ENCODE measurements around the gene TMEM129. TPM values are rescaled to one million over a fixed set of nuclear protein-coding genes. Genes with fewer than 3 reads are reported as not detected.
A peak's percentile ranks its signal among the peaks of the same experiment; 100 is the strongest.

TMEM129 gene
- total RNA-seq, 2 experiments from 2014 or later, result 39.2 to 44.0 TPM

GRCh38 chr4:1746265-1746691, 25.2 kb upstream of the TMEM129 start:
- BruUV-seq (replicated peaks), result no TSS peak
- CTCF ChIA-PET (ENCODE audit: unreplicated experiment), result no interaction called here
- intact Hi-C loops (cut with micrococcal nuclease; ENCODE audit: unreplicated experiment), result loop anchor here (5.0 kb wide), 2 partner anchors 151 to 441 kb away; no protein-coding TSS in a partner anchor

GRCh38 chr4:1745697-1746096, 24.6 kb upstream of the TMEM129 start:
- TF ChIP-seq CTCF (conservative IDR thresholded peaks at IDR 0.05; ENCODE audit: low read length) (no peak), EZH2phosphoT487 (IDR thresholded peaks at IDR 0.05; ENCODE audit: borderline replicate concordance, low read depth, low read length) (no peak)
- BruUV-seq (replicated peaks), result no TSS peak
- peaks cover 53% of the 10 kb centered on the region for H3K36me3 ChIP-seq (ENCODE audit: insufficient read depth, low read length)
- H3K4me3 ChIP-seq (ENCODE audit: low read depth, low read length, poor library complexity, severe bottlenecking), result no peak overlapping the region
- DNase-seq (ENCODE audit: low spot score), result no peak
- H3K79me2 ChIP-seq (ENCODE audit: insufficient read depth, low read depth, low read length), result no peaks in the 10 kb centered on the region
- H3K9me3 ChIP-seq (ENCODE audit: low read length), result no peaks in the 10 kb centered on the region
- intact Hi-C loops (cut with micrococcal nuclease; ENCODE audit: unreplicated experiment), result loop anchor here (5.0 kb wide), 2 partner anchors 152 to 442 kb away; no protein-coding TSS in a partner anchor
- POLR2A ChIA-PET, result no interaction called here
- H4K20me1 ChIP-seq (ENCODE audit: insufficient read depth, low read length), result no peaks in the 10 kb centered on the region
- H2AFZ ChIP-seq (ENCODE audit: low read length), result no peak overlapping the region
- CTCF ChIA-PET (ENCODE audit: unreplicated experiment), result no interaction called here
- H3K4me2 ChIP-seq (ENCODE audit: low read length), result no peak overlapping the region
- no peaks in the 10 kb centered on the region for H3K4me1 ChIP-seq (ENCODE audit: insufficient read depth, low read length, poor library complexity, severe bottlenecking)
- no peaks in the 10 kb centered on the region for H3K9me2 ChIP-seq (ENCODE audit: insufficient read depth, low read length)
- H3K27ac ChIP-seq (ENCODE audit: low read depth, low read length, poor library complexity, severe bottlenecking), result no peak overlapping the region

More at GRCh38 chr4:1746265-1746691, 25.2 kb upstream of the TMEM129 start:
- Histone ChIP-seq H3K4me1 (ENCODE audit: insufficient read depth, low read length, poor library complexity, severe bottlenecking) (no peaks in the 10 kb centered on the region), H2AFZ (ENCODE audit: low read length) (no peak overlapping the region), H3K9me2 (ENCODE audit: insufficient read depth, low read length) (no peaks in the 10 kb centered on the region), H4K20me1 (ENCODE audit: insufficient read depth, low read length) (no peaks in the 10 kb centered on the region), H3K4me3 (ENCODE audit: low read depth, low read length, poor library complexity, severe bottlenecking) (no peak overlapping the region), H3K79me2 (ENCODE audit: insufficient read depth, low read depth, low read length) (no peaks in the 10 kb centered on the region), H3K4me2 (ENCODE audit: low read length) (no peak overlapping the region), H3K36me3 (ENCODE audit: insufficient read depth, low read length) (peaks cover 47% of the 10 kb centered on the region), H3K9me3 (ENCODE audit: low read length) (no peaks in the 10 kb centered on the region), H3K27ac (ENCODE audit: low read depth, low read length, poor library complexity, severe bottlenecking) (no peak overlapping the region)
- DNase-seq (ENCODE audit: low spot score), result peak; percentile 84
- TF ChIP-seq CTCF (conservative IDR thresholded peaks at IDR 0.05; ENCODE audit: low read length), result peak; percentile 91
- no peak for TF ChIP-seq EZH2phosphoT487 (IDR thresholded peaks at IDR 0.05; ENCODE audit: borderline replicate concordance, low read depth, low read length)
- POLR2A ChIA-PET, result no interaction called here

- H3K36me3 ChIP-seq (ENCODE audit: insufficient read depth, low read length), result peaks cover 58% of the 10 kb centered on the region
- H3K4me1 ChIP-seq (ENCODE audit: insufficient read depth, low read length, poor library complexity, severe bottlenecking), result no peaks in the 10 kb centered on the region
- no peaks in the 10 kb centered on the region for H3K9me2 ChIP-seq (ENCODE audit: insufficient read depth, low read length)
- no peak overlapping the region for H3K27ac ChIP-seq (ENCODE audit: low read depth, low read length, poor library complexity, severe bottlenecking)
- H3K4me2 ChIP-seq (ENCODE audit: low read length), result no peak overlapping the region
- no peak overlapping the region for H3K4me3 ChIP-seq (ENCODE audit: low read depth, low read length, poor library complexity, severe bottlenecking)
- no TSS peak for BruUV-seq (replicated peaks)
- TF ChIP-seq EZH2phosphoT487 (IDR thresholded peaks at IDR 0.05; ENCODE audit: borderline replicate concordance, low read depth, low read length) (no peak), CTCF (conservative IDR thresholded peaks at IDR 0.05; ENCODE audit: low read length) (no peak)
- ChIA-PET CTCF (ENCODE audit: unreplicated experiment) (no interaction called here), POLR2A (no interaction called here)
- H3K9me3 ChIP-seq (ENCODE audit: low read length), result no peaks in the 10 kb centered on the region
- no peaks in the 10 kb centered on the region for H4K20me1 ChIP-seq (ENCODE audit: insufficient read depth, low read length)
- H3K79me2 ChIP-seq (ENCODE audit: insufficient read depth, low read depth, low read length), result no peaks in the 10 kb centered on the region
- no peak overlapping the region for H2AFZ ChIP-seq (ENCODE audit: low read length)
- DNase-seq (ENCODE audit: low spot score), result no peak
- intact Hi-C loops (cut with micrococcal nuclease; ENCODE audit: unreplicated experiment), result loop anchor here (5.0 kb wide), 2 partner anchors 152 to 442 kb away; no protein-coding TSS in a partner anchor
Observed at GRCh38 chr4:1745165-1745564, 24.0 kb upstream of the TMEM129 start.

All from OCI-LY7 (cell line).